NCI-H748 treated with DMSO at 0.1 percent for 48 hours (cell line): ENCODE data around the gene RPL27A.

Experiments used
- DNase-seq: peaks from one replicate; lab custom pipeline; 2025; lab: John Stamatoyannopoulos, UW

The RPL27A gene

GRCh38 chr11:8674859-8675258 lies 7.7 kb upstream of the RPL27A start:
- DNase-seq, result no peak

GRCh38 chr11:8676458-8676857 lies 6.1 kb upstream of the RPL27A start:
- no peak for DNase-seq

- no peak for DNase-seq
These were observed 3.6 kb upstream of the RPL27A start for GRCh38 chr11:8679006-8679405.

- DNase-seq, result no peak
These were observed 722 bp upstream of the RPL27A start for GRCh38 chr11:8681837-8682302.

GRCh38 chr11:8683115-8683807 lies 669 bp downstream of the RPL27A start:
- DNase-seq, result no peak

GRCh38 chr11:8684600-8685290 lies 2.2 kb downstream of the RPL27A start:
- no peak for DNase-seq

- no peak for DNase-seq
These were observed 2.7 kb downstream of the RPL27A start for GRCh38 chr11:8685306-8685705.

- DNase-seq, result no peak
These were observed 3.2 kb downstream of the RPL27A start for GRCh38 chr11:8685820-8686219.

GRCh38 chr11:8686325-8686724 lies 3.7 kb downstream of the RPL27A start:
- DNase-seq, result no peak

GRCh38 chr11:8688414-8689362 lies 6.1 kb downstream of the RPL27A start:
- DNase-seq, result peak; percentile 95

- no peak for DNase-seq
These were observed 7.2 kb downstream of the RPL27A start for GRCh38 chr11:8689726-8690255.

- DNase-seq, result no peak
These were observed 8.1 kb downstream of the RPL27A start for GRCh38 chr11:8690374-8691342.

GRCh38 chr11:8691601-8692000 lies 9.0 kb downstream of the RPL27A start:
- no peak for DNase-seq

GRCh38 chr11:8692417-8692816 lies 9.8 kb downstream of the RPL27A start:
- no peak for DNase-seq

- no peak for DNase-seq
These were observed 10.5 kb downstream of the RPL27A start for GRCh38 chr11:8693010-8693551.

- no peak for DNase-seq
These were observed 11.0 kb downstream of the RPL27A start for GRCh38 chr11:8693555-8693954.

- no peak for DNase-seq
These were observed 11.5 kb downstream of the RPL27A start for GRCh38 chr11:8694137-8694536.

GRCh38 chr11:8697054-8697453 lies 14.5 kb downstream of the RPL27A start:
- DNase-seq, result no peak

- no peak for DNase-seq
These were observed 15.8 kb downstream of the RPL27A start for GRCh38 chr11:8698379-8698851.

- DNase-seq, result no peak
These were observed 16.4 kb downstream of the RPL27A start for GRCh38 chr11:8698917-8699441.
